HepG2 (cell line): ENCODE results near the gene TADA3. TPM values are rescaled to one million over a fixed set of nuclear protein-coding genes. Genes with fewer than 3 reads are reported as not detected.
A peak's percentile ranks its signal among the peaks of the same experiment; 100 is the strongest.

Experiments used
- ARID2 ChIP-seq: sonication (generic); formaldehyde crosslinking; IDR thresholded peaks from 2 replicates; pipeline ENCODE4 v1.8.1; 2022; ENCODE audit warnings: mild to moderate bottlenecking, missing genetic modification reagents, borderline replicate concordance
- ATAD3A ChIP-seq: sonication (generic); formaldehyde crosslinking; IDR thresholded peaks from 2 replicates; pipeline ENCODE4 v1.4.0; 2020; ENCODE audit warnings: missing genetic modification reagents
- CREBL2 ChIP-seq: sonication (generic); formaldehyde crosslinking; IDR thresholded peaks from 2 replicates; pipeline ENCODE4 v1.8.1; 2023; ENCODE audit warnings: missing genetic modification reagents, mild to moderate bottlenecking, borderline replicate concordance
- CREM ChIP-seq, 2 experiments: sonication (generic) in 1 of 2; formaldehyde crosslinking in 1 of 2; IDR thresholded peaks; 2 replicates each; pipeline versions ENCODE4 v1.4.0 to v1.6.1; 2016 to 2020; ENCODE audit warnings: antibody characterized with exemption in 1 of 2, mild to moderate bottlenecking in 1 of 2, missing genetic modification reagents in 1 of 2
- IKZF5 ChIP-seq: IDR thresholded peaks from 2 replicates; pipeline ENCODE4 v1.6.1; 2018; ENCODE audit warnings: missing genetic modification reagents, mild to moderate bottlenecking, missing compliant biosample characterization
- MTF2 ChIP-seq: sonication (generic); formaldehyde crosslinking; IDR thresholded peaks from 2 replicates; pipeline ENCODE4 v1.5.0; 2020; ENCODE audit warnings: missing genetic modification reagents, borderline replicate concordance
- MYC ChIP-seq: sonication (generic); formaldehyde crosslinking; IDR thresholded peaks from 2 replicates; pipeline ENCODE4 v1.9.0; 2021; ENCODE audit warnings: missing genetic modification reagents, borderline replicate concordance
- PRDM4 ChIP-seq: sonication (generic); formaldehyde crosslinking; IDR thresholded peaks from 2 replicates; pipeline ENCODE4 v1.9.0; 2021; ENCODE audit warnings: missing genetic modification reagents, borderline replicate concordance
- SMC3 ChIP-seq: IDR thresholded peaks from 2 replicates; pipeline ENCODE4 v1.6.1; 2011; ENCODE audit warnings: low read length, improper control_type of control experiment
- TCF12 ChIP-seq, 2 experiments: fragments of 450-650 bp in 1 of 2; sonication (generic) in 1 of 2; formaldehyde crosslinking in 1 of 2; IDR thresholded peaks; 2 replicates each; pipeline versions ENCODE4 v1.6.1 to v1.8.0; 2017 to 2022; ENCODE audit warnings: antibody characterized with exemption in 1 of 2, mild to moderate bottlenecking in 1 of 2, missing genetic modification reagents in 1 of 2, moderate library complexity in 1 of 2
- ZBTB25 ChIP-seq: IDR thresholded peaks from 2 replicates; pipeline ENCODE4 v1.6.1; 2018; ENCODE audit warnings: missing genetic modification reagents
- ZBTB49 ChIP-seq: sonication (generic); formaldehyde crosslinking; IDR thresholded peaks from 2 replicates; pipeline ENCODE4 v1.4.0; 2020; ENCODE audit warnings: missing genetic modification reagents, borderline replicate concordance
- ZNF276 ChIP-seq: sonication (generic); formaldehyde crosslinking; IDR thresholded peaks from 2 replicates; pipeline ENCODE4 v1.4.0; 2020; ENCODE audit warnings: mild to moderate bottlenecking, low read depth, missing genetic modification reagents
- ZNF557 ChIP-seq: sonication (generic); formaldehyde crosslinking; IDR thresholded peaks from 2 replicates; pipeline ENCODE4 v1.4.0; 2020; ENCODE audit warnings: missing genetic modification reagents
- ZNF570 ChIP-seq: sonication (generic); formaldehyde crosslinking; IDR thresholded peaks from 2 replicates; pipeline ENCODE4 v1.4.0; 2020; ENCODE audit warnings: mild to moderate bottlenecking, missing genetic modification reagents, borderline replicate concordance
- ZNF879 ChIP-seq: sonication (generic); formaldehyde crosslinking; IDR thresholded peaks from 2 replicates; pipeline ENCODE4 v1.8.1; 2023; ENCODE audit warnings: missing genetic modification reagents
- ZSCAN9 ChIP-seq: IDR thresholded peaks from 2 replicates; pipeline ENCODE4 v1.6.1; 2016; ENCODE audit warnings: borderline replicate concordance
- polyA plus RNA-seq, 8 experiments: library from polyadenylated mRNA; depleted of rRNA in 3 of 8; stranded (reverse) in 7 of 8; unstranded in 1 of 8; fragments of >200 nt; fragmentation: Illumina TruSeq in 4 of 8; extraction: Trizol in 4 of 8; gene quantifications; 2 replicates each; pipeline versions ENCODE4 v1.2.1 to v1.2.3, GENCODE V29; 2011 to 2016; ENCODE audit warnings: low read depth in 4 of 8, missing spikeins in 1 of 8, mixed read lengths in 1 of 8; ENCODE audit not compliant: insufficient read depth in 1 of 8
- total RNA-seq, 5 experiments: library from RNA; depleted of rRNA; stranded (reverse); fragments of >200 nt; fragmentation: Illumina TruSeq; extraction: Trizol; gene quantifications; 2 replicates each; pipeline ENCODE4 v1.2.3, GENCODE V29; 2016; ENCODE audit warnings: low read depth in 1 of 5

Gene TADA3
- total and polyA plus RNA-seq, 2 of the 13 experiments (the other 11 are each of a cell fraction or from before 2014, with no cell fraction given), result 32.1 to 37.1 TPM

GRCh38 chr3:9769426-9770275 lies 22.6 kb downstream of the TADA3 start, which contains the start of gene CAMK1 (continued):
- TF ChIP-seq ZBTB25 (CRISPR knock-in tag) (no peak), ZNF557 (CRISPR knock-in tag) (no peak), CREBL2 (CRISPR knock-in tag) (no peak), MYC (CRISPR knock-in tag) (no peak), CREM (IDR thresholded peaks at IDR 0.05) (no peak), CREM (CRISPR knock-in tag; IDR thresholded peaks at IDR 0.05) (no peak), TCF12 (IDR thresholded peaks at IDR 0.05) (no peak), TCF12 (CRISPR knock-in tag; IDR thresholded peaks at IDR 0.05) (0 out of 2 replicates have a peak, but pooled peaks have one; percentile 23), ARID2 (CRISPR knock-in tag) (no peak), ZBTB49 (CRISPR knock-in tag) (no peak), IKZF5 (CRISPR knock-in tag) (no peak), ATAD3A (CRISPR knock-in tag) (no peak), ZSCAN9 (CRISPR knock-in tag) (no peak), ZNF570 (CRISPR knock-in tag) (no peak), SMC3 (no peak), PRDM4 (no peak), ZNF276 (CRISPR knock-in tag) (no peak), ZNF879 (no peak), MTF2 (no peak)
